Fibroblast of lung (primary cell): ENCODE results near the gene CRACR2A. TPM values are rescaled to one million over a fixed set of nuclear protein-coding genes. Genes with fewer than 3 reads are reported as not detected.
A peak's percentile ranks its signal among the peaks of the same experiment; 100 is the strongest.

ENCODE experiments used
- DNase-seq, 2 donors: peaks; one replicate each; pipeline versions ENCODE4 v3.0.0 to v3.0.0-alpha.2; 2010; ENCODE audit warnings: low read depth in 2 of 2
- H2AFZ ChIP-seq: 2 replicates; pipeline ENCODE4 v1.5.1; 2012; ENCODE audit warnings: low read length, control low read depth, inconsistent platforms
- H3K27ac ChIP-seq: 2 replicates; pipeline ENCODE4 v1.5.1; 2011; ENCODE audit warnings: low read length, control low read depth; ENCODE audit not compliant: insufficient read depth
- H3K27me3 ChIP-seq: 2 replicates; pipeline ENCODE4 v1.5.1; 2011; ENCODE audit warnings: mild to moderate bottlenecking, low read length; ENCODE audit not compliant: control insufficient read depth, insufficient read depth
- H3K36me3 ChIP-seq: 2 replicates; pipeline ENCODE4 v1.5.1; 2011; ENCODE audit warnings: low read length; ENCODE audit not compliant: control insufficient read depth, insufficient read depth
- H3K4me1 ChIP-seq: 2 replicates; pipeline ENCODE4 v1.5.1; 2011; ENCODE audit warnings: low read length; ENCODE audit not compliant: control insufficient read depth, insufficient read depth; ENCODE audit errors: extremely low read depth
- H3K4me2 ChIP-seq: 2 replicates; pipeline ENCODE4 v1.5.1; 2011; ENCODE audit warnings: low read length, control low read depth; ENCODE audit not compliant: insufficient read depth; ENCODE audit errors: extremely low read depth
- H3K4me3 ChIP-seq, 4 experiments: fragments of 200-600 bp in 1 of 4; sonication (generic) in 1 of 4; replicated peaks in 1 of 4; 2 replicates each; pipeline ENCODE4 v1.5.1; 2011 to 2016; ENCODE audit warnings: low read length in 4 of 4, low read depth in 3 of 4, mild to moderate bottlenecking in 3 of 4, control low read depth in 2 of 4, inconsistent platforms in 1 of 4, mixed read lengths in 1 of 4; ENCODE audit not compliant: insufficient read depth in 1 of 4; ENCODE audit errors: control extremely low read depth in 1 of 4
- H3K79me2 ChIP-seq: 2 replicates; pipeline ENCODE4 v1.5.1; 2012; ENCODE audit warnings: mild to moderate bottlenecking, low read length, inconsistent platforms; ENCODE audit not compliant: control insufficient read depth, insufficient read depth
- H3K9ac ChIP-seq: 2 replicates; pipeline ENCODE4 v1.5.1; 2011; ENCODE audit warnings: mild to moderate bottlenecking, low read length, control low read depth; ENCODE audit not compliant: insufficient read depth
- H3K9me3 ChIP-seq: 2 replicates; pipeline ENCODE4 v1.5.1; 2012; ENCODE audit warnings: low read depth, low read length; ENCODE audit not compliant: control insufficient read depth, insufficient read depth
- H4K20me1 ChIP-seq: 2 replicates; pipeline ENCODE4 v1.5.1; 2011; ENCODE audit warnings: low read length; ENCODE audit not compliant: control insufficient read depth, insufficient read depth; ENCODE audit errors: extremely low read depth
- CTCF ChIP-seq, 2 donors: IDR thresholded peaks in 1 of 2; conservative IDR thresholded peaks in 1 of 2; 1 replicate in 1 of 2; 2 replicates in 1 of 2; pipeline ENCODE4 v1.5.1; 2011 to 2012; ENCODE audit warnings: low read length in 2 of 2, control low read depth in 1 of 2, inconsistent platforms in 1 of 2, low read depth in 1 of 2, mild to moderate bottlenecking in 1 of 2
- EZH2 ChIP-seq: IDR thresholded peaks from 2 replicates; pipeline ENCODE4 v1.5.1; 2012; ENCODE audit warnings: low read length, control low read depth, mild to moderate bottlenecking; ENCODE audit errors: missing control alignments
- polyA plus RNA-seq, 2 donors: library from polyadenylated mRNA; depleted of rRNA in 1 of 2; stranded (reverse) in 1 of 2; unstranded in 1 of 2; fragments of >200 nt; gene quantifications; 2 replicates each; pipeline ENCODE4 v1.2.1, GENCODE V29; 2011 to 2012; ENCODE audit warnings: missing spikeins in 1 of 2
- total RNA-seq: library from RNA; depleted of rRNA; stranded (reverse); fragments of >200 nt; gene quantifications from 2 replicates; pipeline ENCODE4 v1.2.1, GENCODE V29; 2014

The CRACR2A gene
- total and polyA plus RNA-seq, 2 donors (not counting 1 experiment from before 2014, with no cell fraction given) = 5.8 to 5.9 TPM

GRCh38 chr12:3644104-3644503, 108.8 kb downstream of the CRACR2A start:
- Histone ChIP-seq H3K27me3 (no peaks in the 10 kb centered on the region), H3K4me3 (no peak overlapping the region), H3K9ac (no peak overlapping the region), H3K27ac (no peak overlapping the region), H3K36me3 (no peaks in the 10 kb centered on the region), H3K4me1 (peaks cover 5% of the 10 kb centered on the region), H3K79me2 (no peaks in the 10 kb centered on the region), H2AFZ (no peak overlapping the region), H3K9me3 (no peaks in the 10 kb centered on the region), H3K4me2 (no peak overlapping the region), H4K20me1 (no peaks in the 10 kb centered on the region)
- DNase-seq = no peak
- TF ChIP-seq CTCF (conservative IDR thresholded peaks at IDR 0.05 in 1 of 2, IDR thresholded peaks at IDR 0.05 in 1 of 2; ENCODE audit: low read depth in 1 of 2, low read length in 2 of 2) (no peak), EZH2 (no peak)

GRCh38 chr12:3641428-3642018, 111.4 kb downstream of the CRACR2A start:
- H3K27me3 ChIP-seq = no peaks in the 10 kb centered on the region
- H3K36me3 ChIP-seq = no peaks in the 10 kb centered on the region
- H3K4me2 ChIP-seq = no peak overlapping the region
- no peaks in the 10 kb centered on the region for H3K9me3 ChIP-seq
- TF ChIP-seq CTCF (conservative IDR thresholded peaks at IDR 0.05 in 1 of 2, IDR thresholded peaks at IDR 0.05 in 1 of 2; ENCODE audit: low read depth in 1 of 2, low read length in 2 of 2) (no peak), EZH2 (no peak)
- H3K79me2 ChIP-seq = no peaks in the 10 kb centered on the region
- no peak overlapping the region for H3K9ac ChIP-seq
- no peak overlapping the region for H2AFZ ChIP-seq
- no peak overlapping the region for H3K4me3 ChIP-seq
- H4K20me1 ChIP-seq = no peaks in the 10 kb centered on the region
- H3K4me1 ChIP-seq = peaks cover 5% of the 10 kb centered on the region
- DNase-seq = peak; percentile 44 to 73
- H3K27ac ChIP-seq = no peak overlapping the region

GRCh38 chr12:3636328-3636727, 116.6 kb downstream of the CRACR2A start:
- no peak for TF ChIP-seq CTCF (conservative IDR thresholded peaks at IDR 0.05 in 1 of 2, IDR thresholded peaks at IDR 0.05 in 1 of 2; ENCODE audit: low read depth in 1 of 2, low read length in 2 of 2)
- no peak for TF ChIP-seq EZH2
- H3K27ac ChIP-seq = no peak overlapping the region

More at GRCh38 chr12:3636328-3636727, 116.6 kb downstream of the CRACR2A start:
- no peaks in the 10 kb centered on the region for H3K79me2 ChIP-seq
- H3K27me3 ChIP-seq = no peaks in the 10 kb centered on the region
- no peak overlapping the region for H3K4me3 ChIP-seq
- no peak overlapping the region for H2AFZ ChIP-seq
- H3K4me1 ChIP-seq = peaks cover 1% of the 10 kb centered on the region
- DNase-seq = peak in 1 of 2 donors; percentile 15
- H3K4me2 ChIP-seq = no peak overlapping the region
- no peaks in the 10 kb centered on the region for H3K36me3 ChIP-seq
- no peaks in the 10 kb centered on the region for H4K20me1 ChIP-seq
- H3K9ac ChIP-seq = no peak overlapping the region
- H3K9me3 ChIP-seq = no peaks in the 10 kb centered on the region
